HCT116 (cell line): ENCODE measurements around the gene NT5C1A. TPM values are rescaled to one million over a fixed set of nuclear protein-coding genes. Genes with fewer than 3 reads are reported as not detected.

Experiments used
- ATAC-seq: fragments of 200-7000 bp; cut with Tn5 transposase; 2 replicates; pipeline ENCODE4 v1.9.1; 2020; ENCODE audit warnings: mild to moderate bottlenecking, moderate library complexity
- BruUV-seq: library from RNA; stranded (reverse); fragments of 400-500 nt; replicated peaks from 2 replicates; lab custom pipeline; 2021; lab: Mats Ljungman, UMichigan
- CTCF ChIA-PET: fragments of 300-600 bp; sonication (Branson Sonifier 250); formaldehyde crosslinking; loops from one replicate; lab custom pipeline; 2021; ENCODE audit warnings: antibody characterized with exemption; lab: Charles Lee
- POLR2A ChIA-PET: fragments of 300-600, 350-600 bp; sonication (Branson Sonifier 250); formaldehyde crosslinking; loops from one replicate; lab custom pipeline; 2021; ENCODE audit warnings: antibody characterized with exemption; lab: Charles Lee
- RAD21 ChIA-PET, 2 experiments: fragments of 300-600 bp; sonication (Branson Sonifier 250); formaldehyde crosslinking; loops; one replicate each; lab custom pipeline; 2023; ENCODE audit warnings: low total read pairs in 2 of 2; ENCODE audit not compliant: uncharacterized antibody in 2 of 2, unreplicated experiment in 2 of 2, low non-redundant PET in 1 of 2; lab: Charles Lee
- DNase-seq: peaks from one replicate; pipeline ENCODE4 v3.0.0-alpha.2; 2010; ENCODE audit warnings: low read depth, low spot score
- H2AFZ ChIP-seq: fragments of 200-600 bp; shearing (Covaris generic), sonication (generic); 2 replicates; pipeline ENCODE4 v1.6.1; 2017; ENCODE audit warnings: low read depth, mixed run types, mixed read lengths, antibody characterized with exemption, low read length; ENCODE audit not compliant: poor library complexity, severe bottlenecking
- H3K27ac ChIP-seq: 2 replicates; pipeline ENCODE4 v1.5.1; 2012; ENCODE audit warnings: low read depth, low read length
- H3K27me3 ChIP-seq: fragments of 200-600 bp; sonication (generic); 2 replicates; pipeline ENCODE4 v1.6.1; 2016; ENCODE audit warnings: mixed run types, low read length, mixed read lengths; ENCODE audit not compliant: insufficient read depth
- H3K36me3 ChIP-seq, 2 experiments: fragments of 200-500 bp in 1 of 2; fragments of 200-600 bp in 1 of 2; sonication (Bioruptor generic) in 1 of 2; sonication (generic) in 1 of 2; 2 replicates each; pipeline versions ENCODE4 v1.5.1 to v1.6.1; 2014 to 2016; ENCODE audit warnings: low read length in 2 of 2, inconsistent platforms in 1 of 2, mixed read lengths in 1 of 2, mixed run types in 1 of 2; ENCODE audit not compliant: insufficient read depth in 2 of 2, control insufficient read depth in 1 of 2
- H3K4me1 ChIP-seq, 2 experiments: fragments of 200-600 bp in 1 of 2; sonication (generic) in 1 of 2; 2 replicates each; pipeline versions ENCODE4 v1.5.1 to v1.6.1; 2012 to 2017; ENCODE audit warnings: low read length in 2 of 2, inconsistent platforms in 1 of 2, mild to moderate bottlenecking in 1 of 2, mixed read lengths in 1 of 2, mixed run types in 1 of 2, moderate library complexity in 1 of 2; ENCODE audit not compliant: insufficient read depth in 2 of 2, control insufficient read depth in 1 of 2
- H3K4me2 ChIP-seq: fragments of 200-600 bp; sonication (generic); 2 replicates; pipeline ENCODE4 v1.6.1; 2017; ENCODE audit warnings: mixed run types, low read length, mixed read lengths
- H3K4me3 ChIP-seq, 2 experiments: fragments of 200-600 bp in 1 of 2; sonication (generic) in 1 of 2; replicated peaks in 1 of 2; 2 replicates each; pipeline ENCODE4 v1.5.1; 2011 to 2016; ENCODE audit warnings: low read length in 2 of 2, control low read depth in 1 of 2, low read depth in 1 of 2, mild to moderate bottlenecking in 1 of 2, mixed read lengths in 1 of 2, mixed run types in 1 of 2
- H3K79me2 ChIP-seq: fragments of 200-600 bp; sonication (generic); 2 replicates; pipeline ENCODE4 v1.6.1; 2017; ENCODE audit warnings: mild to moderate bottlenecking, mixed run types, low read length, moderate library complexity, mixed read lengths; ENCODE audit not compliant: insufficient read depth
- H3K9ac ChIP-seq: fragments of 200-600 bp; sonication (generic); 2 replicates; pipeline ENCODE4 v1.6.1; 2016; ENCODE audit warnings: low read length, mixed read lengths
- H3K9me2 ChIP-seq: fragments of 200-600 bp; sonication (generic), shearing (Covaris generic); 2 replicates; pipeline ENCODE4 v1.6.1; 2017; ENCODE audit warnings: mixed run types, mild to moderate bottlenecking, moderate library complexity; ENCODE audit not compliant: insufficient read depth
- H3K9me3 ChIP-seq, 2 experiments: fragments of 200-500 bp in 1 of 2; fragments of 200-600 bp in 1 of 2; sonication (Bioruptor generic) in 1 of 2; sonication (generic) in 1 of 2; 2 replicates each; pipeline ENCODE4 v1.6.1; 2014 to 2017; ENCODE audit warnings: low read length in 2 of 2, mixed read lengths in 2 of 2, inconsistent platforms in 1 of 2, low read depth in 1 of 2, mild to moderate bottlenecking in 1 of 2, mixed run types in 1 of 2, moderate library complexity in 1 of 2; ENCODE audit not compliant: control insufficient read depth in 1 of 2, insufficient read depth in 1 of 2
- H4K20me1 ChIP-seq: fragments of 200-600 bp; sonication (generic), shearing (Covaris generic); 2 replicates; pipeline ENCODE4 v1.6.1; 2017; ENCODE audit warnings: mixed run types, mild to moderate bottlenecking, moderate library complexity; ENCODE audit not compliant: insufficient read depth
- ATF3 ChIP-seq: IDR thresholded peaks from 2 replicates; pipeline ENCODE4 v1.6.1; 2012
- CBX3 ChIP-seq: IDR thresholded peaks from 2 replicates; pipeline ENCODE4 v1.6.1; 2012; ENCODE audit warnings: low read depth
- CEBPB ChIP-seq: IDR thresholded peaks from 2 replicates; pipeline ENCODE4 v1.6.1; 2012; ENCODE audit warnings: low read depth
- ELF1 ChIP-seq: IDR thresholded peaks from 2 replicates; pipeline ENCODE4 v1.6.1; 2012; ENCODE audit warnings: low read depth, borderline replicate concordance
- EZH2phosphoT487 ChIP-seq: fragments of 200-600 bp; IDR thresholded peaks from 2 replicates; pipeline ENCODE4 v1.6.1; 2018; ENCODE audit warnings: antibody characterized with exemption, borderline replicate concordance
- FOSL1 ChIP-seq: IDR thresholded peaks from 2 replicates; pipeline ENCODE4 v1.6.1; 2012; ENCODE audit warnings: low read depth
- JUND ChIP-seq: IDR thresholded peaks from 2 replicates; pipeline ENCODE4 v1.6.1; 2012
- POLR2AphosphoS5 ChIP-seq: IDR thresholded peaks from 2 replicates; pipeline ENCODE4 v1.6.1; 2011; ENCODE audit warnings: mild to moderate bottlenecking, low read depth, low read length, moderate library complexity
- REST ChIP-seq: IDR thresholded peaks from 2 replicates; pipeline ENCODE4 v1.6.1; 2012; ENCODE audit warnings: low read depth
- SIN3A ChIP-seq: IDR thresholded peaks from 2 replicates; pipeline ENCODE4 v1.6.1; 2012; ENCODE audit warnings: low read depth
- SRF ChIP-seq: IDR thresholded peaks from 2 replicates; pipeline ENCODE4 v1.6.1; 2012; ENCODE audit warnings: low read depth
- ZFX ChIP-seq: fragments of 450-650 bp; IDR thresholded peaks from 2 replicates; pipeline ENCODE4 v1.6.1; 2017
- intact Hi-C: fragments of 100-400 bp; cut with micrococcal nuclease; formaldehyde crosslinking; loops from 2 replicates; pipeline ENCODE4 v1.10.0; 2022
- total RNA-seq: library from RNA; stranded (reverse); gene quantifications from one replicate; pipeline ENCODE4 v1.2.1, GENCODE V29; 2021; ENCODE audit not compliant: unreplicated experiment
- TF ChIP-seq, protein P1 (sequence below): IDR thresholded peaks from 2 replicates; pipeline ENCODE4 v1.6.1; 2011; ENCODE audit warnings: mild to moderate bottlenecking, low read length, moderate library complexity; ENCODE audit not compliant: insufficient replicate concordance; ENCODE audit errors: extremely low read depth
- TF ChIP-seq, protein P2 (sequence below): IDR thresholded peaks from 2 replicates; pipeline ENCODE4 v1.6.1; 2012

Gene NT5C1A
- total RNA-seq, 1 experiment from 2014 or later: not detected

GRCh38 chr1:39700348-39700747 is 28.4 kb upstream of the NT5C1A start:
- POLR2A ChIA-PET: no interaction called here
- Histone ChIP-seq H3K4me1 (peaks cover 0 to 9% of the 10 kb centered on the region in 2 experiments; a peak in 2 of 4 replicates), H2AFZ (no peak overlapping the region), H3K79me2 (no peaks in the 10 kb centered on the region), H4K20me1 (no peaks in the 10 kb centered on the region), H3K4me3 (no peak overlapping the region), H3K4me2 (no peak overlapping the region), H3K9ac (no peak overlapping the region), H3K27me3 (peaks cover 12% of the 10 kb centered on the region; the same call in 1 of the 2 replicates), H3K9me2 (no peaks in the 10 kb centered on the region), H3K27ac (no peak overlapping the region), H3K9me3 (no peaks in the 10 kb centered on the region), H3K36me3 (no peaks in the 10 kb centered on the region)
- BruUV-seq: no TSS peak
- CTCF ChIA-PET: no interaction called here
- no peak for ATAC-seq
- DNase-seq: no peak
- RAD21 ChIA-PET: no interaction called here
- TF ChIP-seq, protein P1, sequence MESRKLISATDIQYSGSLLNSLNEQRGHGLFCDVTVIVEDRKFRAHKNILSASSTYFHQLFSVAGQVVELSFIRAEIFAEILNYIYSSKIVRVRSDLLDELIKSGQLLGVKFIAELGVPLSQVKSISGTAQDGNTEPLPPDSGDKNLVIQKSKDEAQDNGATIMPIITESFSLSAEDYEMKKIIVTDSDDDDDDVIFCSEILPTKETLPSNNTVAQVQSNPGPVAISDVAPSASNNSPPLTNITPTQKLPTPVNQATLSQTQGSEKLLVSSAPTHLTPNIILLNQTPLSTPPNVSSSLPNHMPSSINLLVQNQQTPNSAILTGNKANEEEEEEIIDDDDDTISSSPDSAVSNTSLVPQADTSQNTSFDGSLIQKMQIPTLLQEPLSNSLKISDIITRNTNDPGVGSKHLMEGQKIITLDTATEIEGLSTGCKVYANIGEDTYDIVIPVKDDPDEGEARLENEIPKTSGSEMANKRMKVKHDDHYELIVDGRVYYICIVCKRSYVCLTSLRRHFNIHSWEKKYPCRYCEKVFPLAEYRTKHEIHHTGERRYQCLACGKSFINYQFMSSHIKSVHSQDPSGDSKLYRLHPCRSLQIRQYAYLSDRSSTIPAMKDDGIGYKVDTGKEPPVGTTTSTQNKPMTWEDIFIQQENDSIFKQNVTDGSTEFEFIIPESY: no peak
- TF ChIP-seq ZFX (no peak), CBX3 (no peak), CEBPB (no peak), SRF (no peak), EZH2phosphoT487 (no peak), POLR2AphosphoS5 (no peak), ELF1 (no peak), JUND (no peak), REST (no peak), SIN3A (no peak), ATF3 (no peak), FOSL1 (no peak)
- TF ChIP-seq, protein P2, sequence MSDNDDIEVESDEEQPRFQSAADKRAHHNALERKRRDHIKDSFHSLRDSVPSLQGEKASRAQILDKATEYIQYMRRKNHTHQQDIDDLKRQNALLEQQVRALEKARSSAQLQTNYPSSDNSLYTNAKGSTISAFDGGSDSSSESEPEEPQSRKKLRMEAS: no peak
- intact Hi-C loops: loop anchor here (5.0 kb wide), 1 partner anchor 272 kb away; no protein-coding TSS in a partner anchor
